Mucosa of rectum (tissue), 2 donors: ENCODE results near the gene FLNB.
A peak's percentile ranks its signal among the peaks of the same experiment; 100 is the strongest.

Experiments
- H3K27ac ChIP-seq, 2 donors: one replicate each; pipeline ENCODE4 v1.7.0; 2013; ENCODE audit warnings: inconsistent platforms in 2 of 2, low read depth in 2 of 2, low read length in 2 of 2
- H3K27me3 ChIP-seq, 2 donors: one replicate each; pipeline ENCODE4 v1.7.0; 2013; ENCODE audit warnings: low read length in 2 of 2; ENCODE audit not compliant: control insufficient read depth in 2 of 2, insufficient read depth in 2 of 2
- H3K36me3 ChIP-seq, 2 donors: one replicate each; pipeline ENCODE4 v1.7.0; 2013; ENCODE audit warnings: low read length in 2 of 2; ENCODE audit not compliant: control insufficient read depth in 2 of 2, insufficient read depth in 2 of 2
- H3K4me1 ChIP-seq, 2 donors: one replicate each; pipeline ENCODE4 v1.7.0; 2013; ENCODE audit warnings: low read length in 2 of 2, mild to moderate bottlenecking in 1 of 2; ENCODE audit not compliant: control insufficient read depth in 2 of 2, insufficient read depth in 2 of 2
- H3K4me3 ChIP-seq, 2 donors: one replicate each; pipeline ENCODE4 v1.7.0; 2013; ENCODE audit warnings: low read length in 2 of 2
- H3K9ac ChIP-seq, 2 donors: one replicate each; pipeline ENCODE4 v1.7.0; 2013; ENCODE audit warnings: low read length in 2 of 2, low read depth in 1 of 2, mild to moderate bottlenecking in 1 of 2
- H3K9me3 ChIP-seq, 2 donors: one replicate each; pipeline ENCODE4 v1.7.0; 2013; ENCODE audit warnings: low read length in 2 of 2; ENCODE audit not compliant: control insufficient read depth in 2 of 2
- donor health status: healthy.
- donor health status: Normal muscosa, but diverticular disease.

Gene FLNB

DNA sequence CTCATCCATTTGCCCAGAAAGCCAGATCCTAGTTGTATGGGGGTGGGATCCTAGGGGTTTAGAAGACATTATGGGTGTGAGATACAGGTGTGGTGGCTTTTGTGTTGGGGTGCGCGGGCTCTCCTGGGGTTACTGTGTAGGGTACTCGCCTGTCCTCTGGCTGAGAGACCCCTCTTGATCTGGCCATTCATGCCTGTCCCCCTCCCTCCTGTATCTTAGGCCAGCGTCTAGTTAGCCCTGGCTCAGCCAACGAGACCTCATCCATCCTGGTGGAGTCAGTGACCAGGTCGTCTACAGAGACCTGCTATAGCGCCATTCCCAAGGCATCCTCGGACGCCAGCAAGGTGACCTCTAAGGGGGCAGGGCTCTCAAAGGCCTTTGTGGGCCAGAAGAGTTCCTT is 161.1 kb downstream of the FLNB start:
- Histone ChIP-seq H3K36me3 (peaks cover 53 to 58% of the 10 kb centered on the region in 2 donors), H3K4me1 (peaks cover 16% of the 10 kb centered on the region in 2 donors), H3K27ac (no peak overlapping the region)

DNA sequence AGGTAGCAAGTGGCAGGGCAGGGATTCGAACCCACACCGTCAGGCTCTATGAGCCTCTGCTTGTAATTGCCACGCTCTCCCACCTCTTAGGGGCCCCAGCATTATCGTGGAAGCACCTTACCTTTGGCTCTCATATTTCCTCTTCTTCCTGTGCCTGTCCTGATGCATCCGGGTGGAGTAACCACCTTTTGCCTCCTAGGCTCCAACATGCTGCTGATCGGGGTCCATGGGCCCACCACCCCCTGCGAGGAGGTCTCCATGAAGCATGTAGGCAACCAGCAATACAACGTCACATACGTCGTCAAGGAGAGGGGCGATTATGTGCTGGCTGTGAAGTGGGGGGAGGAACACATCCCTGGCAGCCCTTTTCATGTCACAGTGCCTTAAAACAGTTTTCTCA is 162.2 kb downstream of the FLNB start:
- Histone ChIP-seq H3K27me3 (no peaks in the 10 kb centered on the region), H3K27ac (no peak overlapping the region), H3K9me3 (no peaks in the 10 kb centered on the region), H3K36me3 (peaks cover 44 to 48% of the 10 kb centered on the region in 2 donors), H3K9ac (no peak overlapping the region), H3K4me1 (peaks cover 24 to 26% of the 10 kb centered on the region in 2 donors), H3K4me3 (no peak overlapping the region)

More for the DNA sequence above, 161.1 kb downstream of the FLNB start:
- Histone ChIP-seq H3K27me3 (no peaks in the 10 kb centered on the region), H3K4me3 (no peak overlapping the region), H3K9me3 (no peaks in the 10 kb centered on the region), H3K9ac (no peak overlapping the region)

DNA sequence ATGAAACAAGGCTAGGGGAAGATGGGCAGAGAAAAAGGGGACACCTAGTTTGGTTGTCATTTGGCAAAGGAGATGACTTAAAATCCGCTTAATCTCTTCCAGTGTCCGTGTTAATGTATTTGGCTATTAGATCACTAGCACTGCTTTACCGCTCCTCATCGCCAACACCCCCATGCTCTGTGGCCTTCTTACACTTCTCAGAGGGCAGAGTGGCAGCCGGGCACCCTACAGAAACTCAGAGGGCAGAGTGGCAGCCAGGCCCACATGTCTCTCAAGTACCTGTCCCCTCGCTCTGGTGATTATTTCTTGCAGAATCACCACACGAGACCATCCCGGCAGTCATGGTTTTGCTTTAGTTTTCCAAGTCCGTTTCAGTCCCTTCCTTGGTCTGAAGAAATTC is 162.9 kb downstream of the FLNB start:
- H3K36me3 ChIP-seq = peaks cover 37 to 42% of the 10 kb centered on the region in 2 donors
- H3K4me3 ChIP-seq = no peak overlapping the region
- H3K27ac ChIP-seq = no peak overlapping the region
- H3K27me3 ChIP-seq = no peaks in the 10 kb centered on the region
- peaks cover 32 to 34% of the 10 kb centered on the region in 2 donors for H3K4me1 ChIP-seq
- no peaks in the 10 kb centered on the region for H3K9me3 ChIP-seq
- H3K9ac ChIP-seq = no peak overlapping the region

DNA sequence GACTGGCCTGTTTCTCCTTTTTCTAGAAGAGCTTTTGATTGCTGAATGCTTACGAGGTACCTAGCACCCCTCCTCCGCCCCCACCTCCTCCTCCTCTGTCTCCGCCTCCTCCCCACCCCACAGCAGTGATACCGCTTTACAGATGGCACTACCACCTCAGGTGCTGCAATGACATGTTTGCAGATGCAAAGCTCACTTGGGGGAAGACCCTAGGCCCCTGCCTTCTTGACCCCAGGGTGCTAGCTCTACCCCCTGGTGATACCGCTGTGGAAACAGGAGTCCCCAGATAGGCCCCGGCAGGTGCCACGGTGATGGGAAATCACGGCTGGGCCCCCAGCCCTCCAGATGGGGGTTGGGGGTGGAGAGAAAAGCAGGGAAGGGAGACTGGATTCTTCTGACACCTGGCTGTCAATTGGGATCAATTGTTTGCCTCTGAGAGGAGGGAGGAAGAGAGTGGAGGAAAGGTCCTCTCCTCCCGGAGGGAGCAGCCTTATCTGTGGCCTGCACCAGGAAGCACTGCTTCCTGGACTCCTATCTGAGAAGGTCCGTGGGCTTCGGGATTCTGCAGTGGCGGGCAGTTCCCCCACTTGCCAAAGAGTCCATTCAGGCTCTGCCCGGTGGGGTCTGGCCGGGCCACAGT is 164.9 kb downstream of the FLNB start:
- H3K36me3 ChIP-seq = peaks cover 31 to 32% of the 10 kb centered on the region in 2 donors
- H3K27me3 ChIP-seq = no peaks in the 10 kb centered on the region
- H3K9me3 ChIP-seq = no peaks in the 10 kb centered on the region
- H3K4me3 ChIP-seq = no peak overlapping the region
- peak overlapping the region in 1 of 2 donors; percentile 26 for H3K9ac ChIP-seq
- peaks cover 41 to 47% of the 10 kb centered on the region in 2 donors for H3K4me1 ChIP-seq
- H3K27ac ChIP-seq = peak overlapping the region; percentile 35 to 52

DNA sequence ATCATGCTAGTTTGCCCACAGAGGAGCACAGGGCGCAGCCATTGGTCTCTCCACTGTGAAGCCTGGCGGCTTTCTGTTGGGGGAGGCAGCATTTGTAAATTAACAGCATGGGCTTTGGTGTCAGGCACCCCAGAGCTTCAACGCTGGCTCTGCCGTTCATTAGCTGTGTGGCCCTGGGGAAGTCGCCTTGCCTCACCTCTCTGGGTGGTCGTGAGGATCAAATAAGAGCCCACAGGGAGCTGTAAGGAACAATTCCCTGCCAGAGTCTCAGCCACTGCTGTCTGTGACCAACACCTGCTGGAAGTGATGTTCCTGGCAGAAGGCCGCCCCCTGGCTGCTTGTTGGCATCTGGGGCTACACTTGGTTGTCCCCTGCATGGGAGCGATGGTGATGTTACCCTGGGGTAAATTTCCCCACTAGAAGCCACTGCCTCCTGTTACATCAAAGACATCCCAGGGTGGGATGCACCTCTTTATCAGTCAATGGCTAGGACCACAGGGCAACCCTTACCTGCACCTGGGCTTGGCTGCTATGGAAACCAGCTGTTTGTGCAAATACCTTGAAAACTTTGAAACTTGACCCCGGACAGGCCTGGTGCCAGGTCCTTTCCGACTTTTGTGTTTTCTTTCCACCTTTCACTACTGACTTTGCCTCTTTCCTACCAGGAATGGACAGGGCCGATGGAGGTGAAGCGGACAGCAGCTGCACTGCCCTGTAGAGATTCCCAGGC is 165.6 kb downstream of the FLNB start:
- H3K36me3 ChIP-seq = peaks cover 26 to 28% of the 10 kb centered on the region in 2 donors
- H3K9ac ChIP-seq = no peak overlapping the region
- H3K4me3 ChIP-seq = no peak overlapping the region
- peak overlapping the region; percentile 35 to 52 for H3K27ac ChIP-seq
- H3K27me3 ChIP-seq = no peaks in the 10 kb centered on the region
- peaks cover 48 to 54% of the 10 kb centered on the region in 2 donors for H3K4me1 ChIP-seq
- no peaks in the 10 kb centered on the region for H3K9me3 ChIP-seq

DNA sequence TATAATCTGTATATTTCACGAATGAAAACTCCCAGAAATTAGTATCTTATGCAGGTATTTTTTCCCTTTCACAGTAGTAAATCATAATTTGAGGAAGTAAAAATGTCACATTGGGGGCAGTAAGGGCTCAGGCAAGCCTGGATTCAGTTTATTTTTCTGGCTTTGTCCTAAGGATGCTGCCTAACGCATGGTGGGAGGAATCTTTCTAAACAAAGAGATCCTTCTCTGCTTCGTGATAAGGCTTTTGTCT is 166.9 kb downstream of the FLNB start:
- H3K9ac ChIP-seq = peak overlapping the region; percentile 20 to 50
- peaks cover 13 to 15% of the 10 kb centered on the region in 2 donors for H3K36me3 ChIP-seq
- peak overlapping the region; percentile 72 to 81 for H3K27ac ChIP-seq
- H3K9me3 ChIP-seq = no peaks in the 10 kb centered on the region
- H3K27me3 ChIP-seq = no peaks in the 10 kb centered on the region
- H3K4me1 ChIP-seq = peaks cover 49 to 55% of the 10 kb centered on the region in 2 donors
- H3K4me3 ChIP-seq = peak overlapping the region; percentile 6 to 34

DNA sequence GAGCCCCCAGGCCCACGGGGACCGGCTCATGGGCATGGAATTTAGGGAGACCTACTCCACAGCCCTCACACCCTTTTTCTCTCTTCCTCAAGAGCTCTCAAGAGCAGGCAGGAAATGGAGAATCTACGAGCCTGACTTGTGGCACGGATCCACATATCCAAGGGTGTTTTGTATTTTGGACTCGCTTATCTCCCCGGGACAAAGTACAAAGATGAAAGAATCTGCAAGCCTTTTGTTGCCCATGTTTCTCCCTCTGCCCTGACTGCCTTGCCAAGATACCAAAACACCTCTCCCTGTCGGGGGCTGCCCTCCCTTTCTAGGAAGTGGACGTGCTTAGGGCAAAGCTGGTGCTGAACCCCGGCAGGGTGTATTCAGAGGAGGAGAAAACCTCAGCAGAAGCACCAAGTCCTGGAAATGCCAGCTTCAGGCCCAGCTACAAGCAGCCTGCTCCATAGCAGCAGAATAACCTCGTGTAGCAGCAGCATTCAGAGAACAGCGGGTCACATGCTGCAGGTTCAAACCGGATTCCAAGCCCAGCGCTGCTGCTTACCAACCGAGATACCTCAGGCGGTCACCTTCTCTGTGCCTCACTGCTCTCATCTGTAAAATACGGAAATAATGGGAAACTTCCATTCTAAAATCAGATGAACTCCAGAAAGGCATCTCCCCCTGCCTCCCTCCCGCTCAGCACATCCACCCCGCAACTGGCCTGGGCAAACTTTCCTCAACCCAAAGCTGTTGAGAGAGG is 167.4 kb downstream of the FLNB start:
- Histone ChIP-seq H3K36me3 (peaks cover 8 to 10% of the 10 kb centered on the region in 2 donors), H3K9ac (peak overlapping the region; percentile 43 to 50)

DNA sequence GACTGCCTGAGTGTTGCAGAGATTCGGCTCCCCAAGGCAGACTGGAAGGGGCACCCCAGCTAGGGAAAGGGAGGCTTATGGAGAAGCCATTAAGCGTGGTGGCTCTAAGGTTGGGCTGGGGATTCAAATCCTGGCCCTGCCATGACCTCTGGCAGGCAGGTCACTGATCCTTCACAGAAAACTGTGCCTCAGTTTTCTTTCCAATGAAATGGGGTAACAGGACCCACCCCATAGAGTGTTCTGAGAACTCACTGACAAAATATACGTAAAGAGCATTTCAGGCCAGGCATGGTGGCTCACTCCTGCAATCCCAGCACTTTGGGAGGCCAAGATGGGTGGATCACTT is 167.9 kb downstream of the FLNB start:
- peaks cover 49 to 55% of the 10 kb centered on the region in 2 donors for H3K4me1 ChIP-seq
- H3K4me3 ChIP-seq = peak overlapping the region; percentile 46 to 59
- H3K9ac ChIP-seq = peak overlapping the region; percentile 26 to 50
- H3K27ac ChIP-seq = peak overlapping the region; percentile 72 to 78
- peaks cover 2 to 5% of the 10 kb centered on the region in 2 donors for H3K36me3 ChIP-seq
- no peaks in the 10 kb centered on the region for H3K27me3 ChIP-seq
- H3K9me3 ChIP-seq = no peaks in the 10 kb centered on the region

More for the DNA sequence above, 167.4 kb downstream of the FLNB start:
- peak overlapping the region; percentile 46 to 59 for H3K4me3 ChIP-seq
- peaks cover 49 to 55% of the 10 kb centered on the region in 2 donors for H3K4me1 ChIP-seq
- no peaks in the 10 kb centered on the region for H3K9me3 ChIP-seq
- peak overlapping the region; percentile 72 to 81 for H3K27ac ChIP-seq
- no peaks in the 10 kb centered on the region for H3K27me3 ChIP-seq

DNA sequence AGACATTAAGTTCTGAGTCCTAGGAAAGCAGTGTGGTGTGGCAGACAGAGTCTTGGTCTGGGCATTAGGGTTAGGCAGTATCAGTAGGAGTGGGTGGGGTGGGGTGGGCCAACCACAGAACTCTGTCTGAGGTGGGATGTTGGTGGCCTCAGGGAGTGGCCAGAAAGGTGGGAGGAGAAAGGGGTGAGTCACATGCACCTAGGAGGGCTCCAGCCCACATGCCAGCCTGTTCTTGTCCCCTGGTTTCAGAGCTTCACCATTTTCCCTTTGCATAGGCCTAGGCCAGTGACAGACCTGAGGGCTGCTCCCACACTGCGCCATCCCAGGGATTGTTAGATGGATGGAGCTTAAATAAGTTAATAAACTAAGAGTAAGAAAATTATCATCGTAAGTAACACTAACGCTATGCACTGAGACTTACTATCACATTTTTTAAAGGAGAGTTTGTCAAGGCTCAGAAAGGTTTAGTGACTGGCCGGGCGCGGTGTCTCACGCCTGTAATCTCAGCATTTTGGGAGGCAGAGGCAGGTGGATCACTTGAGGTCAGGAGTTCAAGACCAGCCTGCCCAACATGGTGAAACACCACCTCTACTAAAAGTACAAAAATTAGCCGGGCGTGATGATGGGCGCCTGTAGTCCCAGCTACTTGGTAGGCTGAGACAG is 168.7 kb downstream of the FLNB start:
- Histone ChIP-seq H3K36me3 (no peaks in the 10 kb centered on the region), H3K9ac (no peak overlapping the region), H3K4me1 (peaks cover 49 to 61% of the 10 kb centered on the region in 2 donors), H3K9me3 (no peaks in the 10 kb centered on the region), H3K27me3 (no peaks in the 10 kb centered on the region), H3K4me3 (no peak overlapping the region), H3K27ac (no peak overlapping the region)
